Cerebellar cortex (tissue), 1 donor: ENCODE results near the gene RTRAF.
A peak's percentile ranks its signal among the peaks of the same experiment; 100 is the strongest.

ENCODE experiments used
- DNase-seq: peaks from one replicate; pipeline ENCODE4 v3.0.0-alpha.2; 2015; ENCODE audit warnings: low spot score

RTRAF gene

GRCh38 chr14:51989293-51990234, at the start of gene RTRAF:
RTRAF (plus strand) TSS chr14:51989546; CDS start chr14:51989640, 94 bp downstream.
- peak; percentile 93 for DNase-seq

GRCh38 chr14:51939755-51940301, 49.5 kb upstream of the RTRAF start:
- no peak for DNase-seq

DNA sequence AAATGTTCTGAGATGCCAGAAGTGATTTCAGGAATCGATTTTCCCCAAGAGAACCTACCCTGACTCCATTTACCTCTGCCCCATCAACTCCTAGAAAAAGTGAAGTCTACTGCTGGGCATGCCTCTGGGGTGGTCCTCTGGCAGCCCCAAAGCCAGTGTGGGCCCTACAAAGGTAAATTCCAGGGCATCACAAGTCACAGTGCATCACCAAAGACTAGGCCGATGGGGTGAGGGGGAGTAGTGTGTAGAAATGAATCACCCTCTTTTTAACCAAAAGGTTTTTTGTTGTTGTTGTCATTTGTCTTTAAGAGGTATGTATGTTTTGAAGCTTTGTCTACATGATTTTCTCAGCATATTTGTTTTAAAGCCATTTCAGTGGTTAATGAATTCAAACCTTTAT, 46.4 kb upstream of the RTRAF start:
- DNase-seq = no peak

DNA sequence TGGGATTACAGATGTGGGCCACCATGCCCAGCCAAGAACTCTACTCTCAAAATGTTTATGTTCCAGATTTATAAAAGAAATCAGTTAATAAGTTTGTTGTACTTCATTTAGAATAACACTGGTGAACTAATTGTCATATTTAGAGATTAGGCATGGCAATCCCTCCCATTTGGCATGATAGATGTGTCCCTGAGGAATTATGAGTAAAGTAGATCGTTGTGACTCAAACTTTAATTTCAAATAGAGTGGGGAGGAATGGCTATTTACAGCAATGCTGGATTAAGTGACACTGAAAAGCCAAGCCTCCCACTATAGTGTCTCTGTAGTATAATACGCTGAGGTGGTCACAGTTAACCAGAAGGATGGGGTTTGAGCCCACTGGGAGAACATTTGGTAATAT, 39.3 kb upstream of the RTRAF start:
- no peak for DNase-seq

GRCh38 chr14:51951656-51952055, 37.7 kb upstream of the RTRAF start:
- no peak for DNase-seq

- DNase-seq = no peak
These were observed 35.3 kb upstream of the RTRAF start for GRCh38 chr14:51954031-51954430.

DNA sequence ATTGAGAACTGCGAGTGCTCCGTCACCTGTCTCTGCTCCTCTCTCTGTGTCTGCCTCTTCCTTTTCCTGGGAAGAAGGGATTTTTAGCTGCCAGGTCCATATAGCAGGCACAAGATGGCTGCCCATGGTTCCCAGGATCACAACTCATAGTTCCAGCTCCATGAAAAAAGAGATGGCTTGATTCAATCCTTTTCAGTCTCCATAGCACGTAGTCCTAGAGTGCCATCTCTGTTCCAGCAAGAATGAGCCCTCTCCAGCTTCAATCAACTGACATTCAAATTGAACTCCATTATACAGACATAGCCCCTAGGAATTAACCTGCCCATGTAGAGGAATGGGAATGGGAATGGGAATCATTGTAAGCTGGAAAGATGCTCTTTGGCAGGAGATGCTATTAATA, 34.7 kb upstream of the RTRAF start:
- DNase-seq = no peak

- DNase-seq = no peak
These were observed 31.4 kb upstream of the RTRAF start for GRCh38 chr14:51957950-51958349.

GRCh38 chr14:51959928-51960327, 29.4 kb upstream of the RTRAF start:
- DNase-seq = no peak

DNA sequence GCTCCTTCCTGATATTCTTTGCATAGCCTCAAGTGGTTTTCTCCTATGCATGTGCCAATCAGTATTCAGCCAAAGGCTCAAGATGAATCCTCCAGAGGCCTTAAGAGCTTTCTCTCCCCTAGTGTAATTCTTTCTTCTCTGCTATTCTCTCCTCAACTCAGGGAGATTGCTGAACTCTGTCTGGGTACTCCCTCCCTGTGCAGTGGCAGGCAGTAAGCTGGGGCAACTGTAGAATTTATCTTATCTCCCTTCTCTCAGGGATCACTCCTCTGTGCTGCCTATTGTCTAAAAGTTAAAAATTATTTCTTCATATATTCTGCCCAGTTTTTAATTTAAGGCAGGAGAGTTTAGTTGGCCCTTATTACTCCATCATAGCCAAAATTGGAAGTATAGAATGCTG, 28.5 kb upstream of the RTRAF start:
- DNase-seq = no peak

- DNase-seq = no peak
These were observed 26.6 kb upstream of the RTRAF start for GRCh38 chr14:51962711-51963110.

- no peak for DNase-seq
These were observed 26.1 kb upstream of the RTRAF start for GRCh38 chr14:51963286-51963685.

- no peak for DNase-seq
These were observed 21.8 kb upstream of the RTRAF start for GRCh38 chr14:51967521-51967920.

- no peak for DNase-seq
These were observed 19.4 kb upstream of the RTRAF start for GRCh38 chr14:51969852-51970540.

DNA sequence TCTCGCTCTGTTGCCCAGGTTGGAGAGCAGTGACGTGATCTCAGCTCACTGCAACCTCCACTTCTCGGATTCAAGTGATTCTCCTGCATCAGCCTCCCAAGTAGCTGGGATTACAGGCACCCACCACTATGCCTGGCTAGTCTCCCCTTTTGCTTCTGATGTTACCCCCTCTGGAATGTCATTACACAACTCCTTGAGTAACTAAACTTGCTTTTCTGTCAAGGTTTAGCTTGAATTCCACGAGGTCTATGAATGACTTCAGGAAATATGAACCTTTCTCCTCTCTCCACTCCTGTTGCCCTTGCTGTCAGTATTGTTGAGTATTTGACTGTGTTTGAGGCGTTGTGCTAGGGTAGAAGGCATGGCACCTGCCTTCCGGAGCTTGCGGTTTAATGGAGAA, 16.8 kb upstream of the RTRAF start:
- no peak for DNase-seq

DNA sequence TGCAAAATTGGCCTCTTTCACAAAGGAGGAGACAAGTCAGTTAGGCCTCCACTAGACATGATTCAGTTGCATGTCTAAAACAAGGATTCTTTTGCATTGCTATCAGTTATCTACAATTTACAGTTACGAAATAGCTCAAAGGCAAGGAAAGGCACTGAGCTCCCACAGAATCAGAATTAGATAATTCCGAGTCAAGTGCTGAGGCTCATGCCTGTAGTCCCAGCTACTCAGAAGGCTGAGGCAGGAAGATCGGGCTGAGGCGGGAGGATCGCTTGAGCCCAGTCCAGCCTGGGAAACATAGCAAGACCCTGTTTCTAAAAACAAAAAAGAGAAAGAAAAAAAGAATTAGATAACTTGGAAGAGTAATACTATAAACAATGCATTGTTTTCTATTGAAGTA, 12.3 kb upstream of the RTRAF start:
- DNase-seq = no peak

- no peak for DNase-seq
These were observed 10.7 kb upstream of the RTRAF start for GRCh38 chr14:51978681-51979085.

GRCh38 chr14:51979088-51979709, 10.1 kb upstream of the RTRAF start:
- peak; percentile 80 for DNase-seq

- DNase-seq = no peak
These were observed 8.0 kb upstream of the RTRAF start for GRCh38 chr14:51981218-51981854.

GRCh38 chr14:51988221-51988620, 1.1 kb upstream of the RTRAF start:
- no peak for DNase-seq

- DNase-seq = no peak
These were observed 1.1 kb downstream of the RTRAF start for GRCh38 chr14:51990488-51990887.

DNA sequence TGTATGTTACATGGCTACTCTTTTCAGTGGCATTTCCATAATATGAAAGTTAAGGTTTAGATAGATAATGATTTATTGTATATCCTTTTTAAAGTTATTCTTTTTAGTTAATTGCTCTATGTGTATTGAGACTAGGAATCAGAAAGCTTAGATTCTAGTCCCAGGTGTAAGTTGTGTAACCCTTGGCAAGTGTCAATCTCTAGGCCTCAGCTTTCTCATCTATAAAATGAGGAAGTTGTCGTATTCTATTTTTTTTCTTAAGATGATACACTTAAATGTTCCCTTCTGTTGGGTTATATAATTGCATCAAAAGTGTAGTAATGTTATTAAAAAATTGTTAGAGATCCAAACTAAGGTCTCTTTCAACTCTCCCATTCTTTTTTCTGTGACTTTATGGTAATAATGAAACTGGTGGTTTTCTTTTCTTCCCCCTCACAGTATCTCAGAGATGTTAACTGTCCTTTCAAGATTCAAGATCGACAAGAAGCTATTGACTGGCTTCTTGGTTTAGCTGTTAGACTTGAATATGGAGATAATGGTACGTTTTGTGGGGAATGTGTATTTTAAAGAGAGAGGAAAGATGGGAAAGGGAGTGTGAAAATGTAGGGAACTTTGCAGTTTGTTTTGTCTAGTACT, 4.1 kb downstream of the RTRAF start:
- DNase-seq = no peak
